Keratinocyte (primary cell): ENCODE results near the gene PARD3B. TPM values are rescaled to one million over a fixed set of nuclear protein-coding genes. Genes with fewer than 3 reads are reported as not detected.

Experiments used
- DNase-seq: peaks from one replicate; pipeline ENCODE4 v3.0.0-alpha.2; 2011; ENCODE audit warnings: low read depth, missing footprints, low spot score
- FAIRE-seq: peaks from 2 replicates; lab custom pipeline; 2011; peaks lifted over from hg19 to GRCh38; lab: Jason Lieb, UNC
- H2AFZ ChIP-seq: 2 replicates; pipeline ENCODE4 v1.6.0; 2012; ENCODE audit warnings: low read length, control low read depth, inconsistent platforms; ENCODE audit not compliant: control insufficient read depth
- H3K27ac ChIP-seq: 2 replicates; pipeline ENCODE4 v1.5.1; 2011; ENCODE audit warnings: low read length; ENCODE audit not compliant: control insufficient read depth, insufficient read depth
- H3K27me3 ChIP-seq: 3 replicates; pipeline ENCODE4 v1.6.0; 2011; ENCODE audit warnings: low read length; ENCODE audit not compliant: control insufficient read depth, insufficient read depth; ENCODE audit errors: extremely low read depth
- H3K36me3 ChIP-seq, 2 experiments: 2 replicates in 1 of 2; 3 replicates in 1 of 2; pipeline ENCODE4 v1.5.1; 2011; ENCODE audit warnings: low read length in 2 of 2, mild to moderate bottlenecking in 1 of 2; ENCODE audit not compliant: control insufficient read depth in 2 of 2, insufficient read depth in 2 of 2; ENCODE audit errors: extremely low read depth in 1 of 2
- H3K4me1 ChIP-seq: 3 replicates; pipeline ENCODE4 v1.5.1; 2011; ENCODE audit warnings: low read length; ENCODE audit not compliant: control insufficient read depth, insufficient read depth; ENCODE audit errors: extremely low read depth
- H3K4me2 ChIP-seq: 3 replicates; pipeline ENCODE4 v1.6.0; 2011; ENCODE audit warnings: low read depth, low read length; ENCODE audit not compliant: control insufficient read depth, insufficient read depth; ENCODE audit errors: extremely low read depth
- H3K4me3 ChIP-seq, 3 experiments: fragments of 200-600 bp in 1 of 3; sonication (generic) in 1 of 3; 2 replicates in 2 of 3; 3 replicates in 1 of 3; pipeline ENCODE4 v1.5.1; 2011 to 2016; ENCODE audit warnings: low read length in 3 of 3, mild to moderate bottlenecking in 3 of 3, control low read depth in 2 of 3, inconsistent platforms in 1 of 3, low read depth in 1 of 3, mixed read lengths in 1 of 3, mixed run types in 1 of 3, moderate library complexity in 1 of 3; ENCODE audit not compliant: control insufficient read depth in 2 of 3, insufficient read depth in 2 of 3; ENCODE audit errors: extremely low read depth in 1 of 3
- H3K79me2 ChIP-seq: 2 replicates; pipeline ENCODE4 v1.6.0; 2012; ENCODE audit warnings: low read length; ENCODE audit not compliant: control insufficient read depth, insufficient read depth
- H3K9ac ChIP-seq: 3 replicates; pipeline ENCODE4 v1.6.0; 2011; ENCODE audit warnings: low read length; ENCODE audit not compliant: control insufficient read depth, insufficient read depth; ENCODE audit errors: extremely low read depth
- H3K9me1 ChIP-seq: 3 replicates; pipeline ENCODE4 v1.6.0; 2011; ENCODE audit warnings: low read length; ENCODE audit not compliant: control insufficient read depth, insufficient read depth; ENCODE audit errors: extremely low read depth
- H3K9me3 ChIP-seq: 2 replicates; pipeline ENCODE4 v1.5.1; 2012; ENCODE audit warnings: low read depth, low read length; ENCODE audit not compliant: control insufficient read depth
- H4K20me1 ChIP-seq: 3 replicates; pipeline ENCODE4 v1.6.0; 2011; ENCODE audit warnings: low read length; ENCODE audit not compliant: control insufficient read depth, insufficient read depth; ENCODE audit errors: extremely low read depth
- EZH2 ChIP-seq: IDR thresholded peaks from one replicate; pipeline ENCODE4 v1.6.1; 2012; ENCODE audit warnings: inconsistent platforms, mild to moderate bottlenecking, low read length, moderate library complexity
- dilution Hi-C: fragments of 300-500 bp; cut with MboI; formaldehyde crosslinking; loops from one replicate; pipeline ENCODE4 v1.7.0; 2020; ENCODE audit warnings: low sequenced_read_pairs; ENCODE audit not compliant: extremely low pct_ligation_motif_present
- polyA plus RNA-seq, 5 experiments: library from polyadenylated mRNA; depleted of rRNA in 3 of 5; stranded (reverse) in 3 of 5; stranded (forward) in 1 of 5; unstranded in 1 of 5; fragments of >200 nt; gene quantifications; 1 replicate in 1 of 5; 2 replicates in 3 of 5; 3 replicates in 1 of 5; pipeline versions ENCODE4 v1.2.1 to v1.2.3, GENCODE V29; 2011 to 2012; ENCODE audit warnings: missing spikeins in 2 of 5, low read depth in 1 of 5, low replicate concordance in 1 of 5
- TF ChIP-seq, protein P1 (sequence below), 3 experiments: IDR thresholded peaks in 1 of 3; conservative IDR thresholded peaks in 1 of 3; optimal IDR thresholded peaks in 1 of 3; 2 replicates in 2 of 3; 3 replicates in 1 of 3; pipeline versions ENCODE3 to v1.5.1; 2011; ENCODE audit warnings: low read length in 3 of 3, mild to moderate bottlenecking in 3 of 3, moderate library complexity in 2 of 3, control low read depth in 1 of 3, inconsistent platforms in 1 of 3; ENCODE audit not compliant: insufficient read depth in 2 of 3; ENCODE audit errors: extremely low read depth in 1 of 3

Gene PARD3B
- polyA plus RNA-seq, 1 donor (not counting 4 experiments of a cell fraction or from before 2014, with no cell fraction given): 1.2 TPM

DNA sequence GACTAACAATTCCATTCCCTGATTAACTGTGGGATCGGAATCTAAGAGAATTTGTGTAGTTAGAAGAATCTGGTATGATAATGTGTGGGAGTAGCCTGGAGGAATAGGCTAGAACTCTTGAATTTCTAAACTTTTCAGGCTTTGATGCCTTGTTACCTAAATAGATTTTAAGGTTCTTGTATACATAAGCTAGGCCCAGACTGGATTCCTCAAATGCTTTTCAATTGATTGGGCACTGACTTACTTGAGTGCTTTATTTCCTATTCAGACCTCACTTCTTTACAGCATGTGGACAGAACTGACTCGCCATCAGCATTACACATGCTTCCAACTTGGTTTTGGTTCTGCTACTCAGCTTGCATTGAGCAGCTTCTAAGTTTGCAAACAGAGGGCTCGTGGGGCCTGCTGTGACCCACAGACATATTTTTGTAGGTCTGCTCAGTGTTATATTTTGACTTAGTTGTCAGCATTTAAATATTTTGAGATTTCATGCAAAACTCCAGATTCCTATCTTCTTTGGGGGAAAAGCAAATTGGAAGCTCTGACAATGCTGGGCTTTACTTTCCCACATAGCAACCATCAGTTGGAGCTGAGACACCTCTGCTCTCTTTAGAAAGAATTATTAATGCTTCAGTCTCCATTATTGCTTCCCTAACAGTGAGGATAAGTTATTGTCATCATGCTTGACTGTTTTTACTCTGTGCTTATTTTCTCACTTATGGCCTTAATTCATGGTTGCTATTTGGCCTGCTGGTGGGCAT, 5.7 kb downstream of the PARD3B start:
- no peak overlapping the region for H3K27ac ChIP-seq

DNA sequence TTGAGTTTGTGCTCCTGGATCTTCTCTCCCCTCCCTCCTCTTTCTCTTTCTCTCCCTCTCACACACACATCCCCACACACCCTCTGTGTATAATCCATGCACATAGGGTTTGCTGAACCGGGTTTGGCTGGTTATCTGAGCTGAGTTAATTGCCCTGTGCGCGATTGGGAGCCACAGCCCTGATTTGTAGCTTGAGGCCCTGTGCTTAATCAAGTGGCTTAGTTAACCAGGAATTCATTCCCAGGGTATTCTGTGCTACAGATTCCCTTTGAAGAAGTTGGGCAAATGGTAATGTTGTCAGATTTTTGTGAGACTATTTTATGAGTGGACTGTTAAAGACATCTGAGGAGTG, 6.2 kb downstream of the PARD3B start:
- Histone ChIP-seq H3K4me1 (peaks cover 13% of the 10 kb centered on the region), H3K27ac (no peak overlapping the region), H3K79me2 (no peaks in the 10 kb centered on the region), H3K4me3 (no peak overlapping the region), H3K27me3 (no peaks in the 10 kb centered on the region), H4K20me1 (no peaks in the 10 kb centered on the region), H2AFZ (no peak overlapping the region), H3K9me1 (no peaks in the 10 kb centered on the region), H3K9ac (no peak overlapping the region), H3K9me3 (no peaks in the 10 kb centered on the region), H3K4me2 (no peak overlapping the region), H3K36me3 (no peaks in the 10 kb centered on the region)
- DNase-seq (no peak), FAIRE-seq (no peak)
- TF ChIP-seq, protein P1, sequence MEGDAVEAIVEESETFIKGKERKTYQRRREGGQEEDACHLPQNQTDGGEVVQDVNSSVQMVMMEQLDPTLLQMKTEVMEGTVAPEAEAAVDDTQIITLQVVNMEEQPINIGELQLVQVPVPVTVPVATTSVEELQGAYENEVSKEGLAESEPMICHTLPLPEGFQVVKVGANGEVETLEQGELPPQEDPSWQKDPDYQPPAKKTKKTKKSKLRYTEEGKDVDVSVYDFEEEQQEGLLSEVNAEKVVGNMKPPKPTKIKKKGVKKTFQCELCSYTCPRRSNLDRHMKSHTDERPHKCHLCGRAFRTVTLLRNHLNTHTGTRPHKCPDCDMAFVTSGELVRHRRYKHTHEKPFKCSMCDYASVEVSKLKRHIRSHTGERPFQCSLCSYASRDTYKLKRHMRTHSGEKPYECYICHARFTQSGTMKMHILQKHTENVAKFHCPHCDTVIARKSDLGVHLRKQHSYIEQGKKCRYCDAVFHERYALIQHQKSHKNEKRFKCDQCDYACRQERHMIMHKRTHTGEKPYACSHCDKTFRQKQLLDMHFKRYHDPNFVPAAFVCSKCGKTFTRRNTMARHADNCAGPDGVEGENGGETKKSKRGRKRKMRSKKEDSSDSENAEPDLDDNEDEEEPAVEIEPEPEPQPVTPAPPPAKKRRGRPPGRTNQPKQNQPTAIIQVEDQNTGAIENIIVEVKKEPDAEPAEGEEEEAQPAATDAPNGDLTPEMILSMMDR (optimal IDR thresholded peaks at IDR 0.05 in 1 of 3, IDR thresholded peaks at IDR 0.05 in 1 of 3, conservative IDR thresholded peaks at IDR 0.05 in 1 of 3; ENCODE audit: extremely low read depth in 1 of 3, insufficient read depth in 2 of 3, low read length in 3 of 3): no peak
- TF ChIP-seq EZH2: no peak
- dilution Hi-C loops: no loop called here

More for the DNA sequence above, 5.7 kb downstream of the PARD3B start:
- H3K79me2 ChIP-seq: no peaks in the 10 kb centered on the region
- TF ChIP-seq, protein P1 (optimal IDR thresholded peaks at IDR 0.05 in 1 of 3, IDR thresholded peaks at IDR 0.05 in 1 of 3, conservative IDR thresholded peaks at IDR 0.05 in 1 of 3; ENCODE audit: extremely low read depth in 1 of 3, insufficient read depth in 2 of 3, low read length in 3 of 3): no peak
- TF ChIP-seq EZH2: no peak
- no peaks in the 10 kb centered on the region for H3K36me3 ChIP-seq
- peaks cover 19% of the 10 kb centered on the region for H3K4me1 ChIP-seq
- H4K20me1 ChIP-seq: no peaks in the 10 kb centered on the region
- peak overlapping the region; percentile 14 for H3K4me2 ChIP-seq
- DNase-seq (no peak), FAIRE-seq (no peak)
- H2AFZ ChIP-seq: peak overlapping the region; percentile 25
- no peaks in the 10 kb centered on the region for H3K9me3 ChIP-seq
- dilution Hi-C loops: no loop called here
- H3K27me3 ChIP-seq: no peaks in the 10 kb centered on the region
- H3K9me1 ChIP-seq: no peaks in the 10 kb centered on the region
- no peak overlapping the region for H3K9ac ChIP-seq
- no peak overlapping the region for H3K4me3 ChIP-seq
